ENCODE data around the gene LRRC46. TPM values are rescaled to one million over a fixed set of nuclear protein-coding genes. Genes with fewer than 3 reads are reported as not detected.

LRRC46 gene
- total and polyA plus RNA-seq, 2 of the 13 experiments (the other 11 are each of a cell fraction or from before 2014, with no cell fraction given) = 0.09 TPM

GRCh38 chr17:47792457-47792856 is 39.0 kb upstream of the LRRC46 start:
- ChIA-PET CTCF (ENCODE audit: low intra/inter-chr PET ratio, low total read pairs) (no interaction called here), POLR2A (no interaction called here)
- Histone ChIP-seq H3K36me3 (replicated peaks in 1 of 2; ENCODE audit: control insufficient read depth in 1 of 2, insufficient read depth in 2 of 2, low read length in 2 of 2) (no peaks in the 10 kb centered on the region), H4K20me1 (ENCODE audit: insufficient read depth, low read length) (no peaks in the 10 kb centered on the region), H3K79me2 (ENCODE audit: insufficient read depth, low read length) (no peaks in the 10 kb centered on the region), H3K4me1 (ENCODE audit: insufficient read depth, low read length) (no peaks in the 10 kb centered on the region), H3K9me3 (ENCODE audit: low read length) (no peaks in the 10 kb centered on the region), H3K9ac (ENCODE audit: insufficient read depth, low read depth, low read length) (no peak overlapping the region), H3K4me3 (replicated peaks in 1 of 3; ENCODE audit: insufficient read depth in 1 of 3, low read depth in 2 of 3, low read length in 3 of 3) (no peak overlapping the region), H2AFZ (ENCODE audit: low read length) (no peak overlapping the region), H3K27ac (ENCODE audit: extremely low read length, insufficient read depth, low read length) (no peak overlapping the region), H3K4me2 (ENCODE audit: low read depth, low read length) (no peak overlapping the region), H3K27me3 (ENCODE audit: control insufficient read depth in 1 of 2, insufficient read depth in 2 of 2, low read length in 2 of 2) (peaks cover 0 to 50% of the 10 kb centered on the region in 2 experiments; a peak in 4 of 5 replicates)
- intact Hi-C loops (cut with micrococcal nuclease; ENCODE audit: unreplicated experiment) = no loop called here
- 3% methylated on average over 1 of the region's 1 CpG for WGBS (ENCODE audit: low lambda C conversion rate)
- no peak for ATAC-seq
- no TSS peak for BruUV-seq (replicated peaks)
- no peak for DNase-seq (ENCODE audit: low spot score)
- no peak for TF ChIP-seq KDM5A (IDR thresholded peaks at IDR 0.05; ENCODE audit: borderline replicate concordance, low read length)
- TF ChIP-seq MYNN (CRISPR knock-in tag; IDR thresholded peaks at IDR 0.05; ENCODE audit: low read depth) = no peak
- TF ChIP-seq KDM3A (CRISPR knock-in tag; IDR thresholded peaks at IDR 0.05; ENCODE audit: low read depth) = no peak
- TF ChIP-seq SMARCC2 (IDR thresholded peaks at IDR 0.05) = no peak
- no peak for TF ChIP-seq SMYD3 (CRISPR knock-in tag; IDR thresholded peaks at IDR 0.05)
- TF ChIP-seq ETV5 (CRISPR knock-in tag; IDR thresholded peaks at IDR 0.05; ENCODE audit: borderline replicate concordance) = no peak
- TF ChIP-seq PREB (CRISPR knock-in tag; IDR thresholded peaks at IDR 0.05) = no peak
- TF ChIP-seq RAD21 (CRISPR knock-in tag; IDR thresholded peaks at IDR 0.05) = no peak
- no peak for TF ChIP-seq ZNF850 (CRISPR knock-in tag; conservative IDR thresholded peaks at IDR 0.05)
- no peak for TF ChIP-seq ZNF101 (CRISPR knock-in tag; IDR thresholded peaks at IDR 0.05; ENCODE audit: borderline replicate concordance, low read depth)
- TF ChIP-seq SIX4 (CRISPR knock-in tag; IDR thresholded peaks at IDR 0.05) = no peak
- no peak for FAIRE-seq
- in situ Hi-C loops (cut with HindIII; ENCODE audit: extremely low pct_ligation_motif_present, low pct_unique_long_range_greater_than_20kb) = no loop called here

Measured in HepG2 (cell line).